GM21786 (cell line): Measurements from ENCODE around the gene MAP2K7.
"Not testable (repeated sequence)": the region's sequence is repeated elsewhere in the genome, so short reads cannot be mapped to it uniquely, and the experiment has no call there.

Experiments used
- ATAC-seq: cut with Tn5 transposase; IDR thresholded peaks from one replicate; pipeline ENCODE4 v1.9.1; 2021; ENCODE audit not compliant: unreplicated experiment

MAP2K7 gene

GRCh38 chr19:7903244-7904073, at the start of gene MAP2K7:
MAP2K7 (plus strand) TSS chr19:7903877; CDS start chr19:7903945, 68 bp downstream.
- peak; percentile 96 for ATAC-seq

GRCh38 chr19:7855426-7856108, 48.1 kb upstream of the MAP2K7 start:
- ATAC-seq = no peak

- ATAC-seq = no peak
These were observed 47.5 kb upstream of the MAP2K7 start for GRCh38 chr19:7856109-7856591.

GRCh38 chr19:7856679-7857663, 46.7 kb upstream of the MAP2K7 start:
- ATAC-seq = no peak

- ATAC-seq = no peak
These were observed 46.0 kb upstream of the MAP2K7 start for GRCh38 chr19:7857727-7858108.

DNA sequence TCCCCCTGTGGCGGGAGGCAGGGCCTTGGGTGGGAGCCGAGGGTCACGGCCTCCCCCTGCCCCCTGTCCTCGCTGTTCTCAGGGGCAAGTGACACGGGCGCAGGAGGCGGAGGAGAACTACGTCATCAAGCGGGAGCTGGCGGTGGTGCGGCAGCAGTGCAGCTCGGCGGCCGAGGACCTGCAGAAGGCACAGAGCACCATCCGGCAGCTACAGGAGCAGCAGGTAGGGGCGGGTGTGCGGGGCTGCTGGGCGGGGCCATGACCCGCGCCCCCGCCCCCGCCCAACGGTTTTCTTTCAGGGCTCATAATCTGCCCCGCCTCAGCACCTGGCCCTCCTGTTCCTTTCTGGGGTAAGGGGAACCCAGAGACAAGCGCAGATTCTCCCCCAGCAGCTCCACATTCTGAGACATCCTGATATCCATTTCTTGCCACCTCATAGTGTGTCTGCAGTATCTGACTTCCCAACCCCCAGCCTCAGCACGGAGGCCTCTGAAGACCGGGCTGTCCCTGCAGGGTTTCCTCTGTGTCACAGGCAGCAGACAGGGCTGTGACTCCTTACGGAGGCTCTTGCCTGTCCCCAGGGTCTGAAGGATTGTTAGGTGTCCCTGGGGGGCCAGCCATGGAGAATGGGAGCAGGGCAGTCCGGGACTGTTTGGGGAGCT, 45.4 kb upstream of the MAP2K7 start:
- no peak for ATAC-seq

DNA sequence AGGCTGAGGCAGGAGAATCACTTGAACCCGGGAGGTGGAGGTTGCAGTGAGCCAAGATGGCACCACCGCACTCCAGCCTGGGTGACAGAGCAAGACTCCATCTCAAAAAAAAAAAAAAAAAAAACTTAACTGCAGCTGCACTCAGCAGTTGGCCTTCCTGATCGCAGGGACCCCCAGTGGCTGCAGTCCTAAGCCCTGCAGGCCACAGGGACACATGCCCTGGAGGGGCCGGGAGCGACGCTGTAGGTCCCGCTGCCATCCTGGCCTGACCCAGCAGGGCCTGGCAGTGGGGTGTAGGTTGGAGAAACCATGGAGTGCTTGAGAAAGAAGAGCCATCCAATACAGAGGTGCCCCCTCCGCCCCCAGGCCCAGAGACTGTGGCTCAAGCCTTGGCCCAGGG, 44.6 kb upstream of the MAP2K7 start:
- not testable (repeated sequence) for ATAC-seq

DNA sequence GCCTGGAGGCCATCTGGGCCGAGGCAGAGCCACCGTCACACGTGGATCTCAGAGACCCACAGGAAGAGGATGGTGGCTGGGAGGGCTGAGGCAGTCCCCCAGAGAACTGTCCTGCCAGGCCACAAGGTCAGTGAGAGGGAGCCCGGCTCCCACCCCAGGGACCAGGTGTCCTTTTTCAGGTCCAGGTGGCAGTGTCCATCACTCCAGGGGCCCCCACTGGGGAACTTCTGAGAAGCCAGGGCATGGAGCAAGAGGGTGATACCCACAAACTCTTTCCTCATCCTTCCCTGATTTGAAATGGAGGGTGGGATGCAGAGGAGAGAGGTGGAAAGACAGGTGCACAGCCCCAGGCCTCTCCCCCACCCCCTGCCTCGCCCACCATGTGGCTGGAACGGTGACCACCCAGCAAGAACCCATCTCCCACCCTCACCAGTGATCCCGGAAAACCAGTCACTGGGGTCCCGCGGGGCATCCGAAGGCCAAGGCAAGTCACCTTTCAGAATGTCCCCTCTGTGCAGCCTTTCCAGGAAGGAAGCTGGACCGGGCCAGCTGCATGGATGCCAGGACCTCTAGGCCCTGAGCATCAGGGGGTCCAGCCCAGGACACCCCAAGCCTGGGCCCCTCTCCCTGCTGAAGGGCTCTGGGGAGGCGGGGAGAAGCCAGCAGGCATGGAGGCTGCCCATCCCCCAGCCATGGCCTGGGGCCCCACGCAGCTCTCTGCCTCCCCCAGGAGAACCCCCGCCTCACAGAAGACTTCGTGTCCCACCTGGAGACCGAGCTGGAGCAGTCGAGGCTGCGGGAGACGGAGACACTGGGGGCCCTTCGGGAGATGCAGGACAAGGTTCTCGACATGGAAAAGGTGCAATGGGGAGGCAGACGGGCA, 43.6 kb upstream of the MAP2K7 start:
- ATAC-seq = no peak

DNA sequence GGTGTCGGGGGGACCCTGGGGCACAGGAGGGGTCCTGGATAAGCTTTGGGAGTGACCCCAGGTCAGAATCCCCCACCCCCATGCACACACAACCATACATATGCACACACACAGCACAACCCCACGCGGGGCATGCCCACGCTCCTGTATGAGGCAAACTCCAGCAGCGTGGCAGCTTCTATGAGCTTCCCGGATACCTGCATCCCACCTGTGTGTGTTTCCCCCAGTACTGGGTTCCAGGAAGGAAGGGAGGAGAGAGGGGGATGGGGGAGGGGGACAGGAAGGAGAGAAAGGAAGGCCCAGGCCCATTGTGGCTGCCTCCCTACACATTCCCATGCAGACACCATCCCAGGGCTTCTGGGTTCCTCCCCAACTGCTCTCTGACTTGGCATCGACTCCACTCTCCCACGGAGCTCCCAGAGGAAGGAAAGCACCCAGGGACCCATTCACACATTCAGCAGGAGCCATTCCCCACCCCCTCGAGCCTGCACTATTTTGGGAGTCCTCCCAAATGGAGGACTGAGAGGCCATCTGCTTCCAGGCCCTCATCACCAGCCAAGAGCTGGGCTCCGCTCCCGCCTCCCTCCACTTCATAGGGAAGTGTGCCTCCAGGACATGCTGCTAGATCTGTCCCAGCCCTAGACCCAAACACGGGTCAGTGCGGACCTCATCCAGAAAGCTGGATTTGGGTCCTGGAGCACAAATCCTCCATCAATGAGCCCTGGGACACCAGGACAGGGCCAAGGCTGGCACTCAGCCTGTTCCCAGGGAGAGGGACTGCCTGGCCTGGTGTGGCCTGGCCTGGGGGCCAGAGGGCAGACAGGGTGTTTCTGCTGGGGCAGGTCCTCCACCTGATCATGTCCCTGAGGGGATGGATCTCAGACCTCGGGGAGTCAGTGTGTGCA, 42.7 kb upstream of the MAP2K7 start:
- no peak for ATAC-seq

- ATAC-seq = no peak
These were observed 41.9 kb upstream of the MAP2K7 start for GRCh38 chr19:7861619-7862412.

GRCh38 chr19:7862413-7862951, 41.2 kb upstream of the MAP2K7 start:
- no peak for ATAC-seq

GRCh38 chr19:7863157-7863970, 40.3 kb upstream of the MAP2K7 start:
- no peak for ATAC-seq

- no peak for ATAC-seq
These were observed 39.5 kb upstream of the MAP2K7 start for GRCh38 chr19:7863971-7864689.

GRCh38 chr19:7864690-7865074, 39.0 kb upstream of the MAP2K7 start:
- no peak for ATAC-seq

- ATAC-seq = no peak
These were observed 38.3 kb upstream of the MAP2K7 start for GRCh38 chr19:7865262-7865911.
